ENCODE results near the gene REEP1.
"Not testable (repeated sequence)": the region's sequence is repeated elsewhere in the genome, so short reads cannot be mapped to it uniquely, and the experiment has no call there.

Gene REEP1

GRCh38 chr2:86352137-86352726 is 14.8 kb upstream of the REEP1 start:
- no peak for TF ChIP-seq CTCF (IDR thresholded peaks at IDR 0.05; ENCODE audit: extremely low read depth, insufficient read depth, missing control alignments)
- no peak for DNase-seq (ENCODE audit: low spot score)
- in situ Hi-C loops (cut with MboI; ENCODE audit: low pct_unique_long_range_greater_than_20kb, low sequenced_read_pairs, unreplicated experiment): no loop called here

- no peak for TF ChIP-seq CTCF (IDR thresholded peaks at IDR 0.05; ENCODE audit: extremely low read depth, insufficient read depth, missing control alignments)
- in situ Hi-C loops (cut with MboI; ENCODE audit: low pct_unique_long_range_greater_than_20kb, low sequenced_read_pairs, unreplicated experiment): no loop called here
- no peak for DNase-seq (ENCODE audit: low spot score)
Observed at GRCh38 chr2:86350751-86351150, 13.3 kb upstream of the REEP1 start.

GRCh38 chr2:86347401-86347800 is 10.0 kb upstream of the REEP1 start:
- no peak for TF ChIP-seq CTCF (IDR thresholded peaks at IDR 0.05; ENCODE audit: extremely low read depth, insufficient read depth, missing control alignments)
- in situ Hi-C loops (cut with MboI; ENCODE audit: low pct_unique_long_range_greater_than_20kb, low sequenced_read_pairs, unreplicated experiment): no loop called here
- no peak for DNase-seq (ENCODE audit: low spot score)

- in situ Hi-C loops (cut with MboI; ENCODE audit: low pct_unique_long_range_greater_than_20kb, low sequenced_read_pairs, unreplicated experiment); DNase-seq (ENCODE audit: low spot score): not testable (repeated sequence)
Observed at GRCh38 chr2:86345783-86346370, 8.5 kb upstream of the REEP1 start.

- no peak for TF ChIP-seq CTCF (IDR thresholded peaks at IDR 0.05; ENCODE audit: extremely low read depth, insufficient read depth, missing control alignments)
- in situ Hi-C loops (cut with MboI; ENCODE audit: low pct_unique_long_range_greater_than_20kb, low sequenced_read_pairs, unreplicated experiment): no loop called here
- no peak for DNase-seq (ENCODE audit: low spot score)
Observed at GRCh38 chr2:86344404-86344803, 7.0 kb upstream of the REEP1 start.

- no peak for DNase-seq (ENCODE audit: low spot score)
- in situ Hi-C loops (cut with MboI; ENCODE audit: low pct_unique_long_range_greater_than_20kb, low sequenced_read_pairs, unreplicated experiment): no loop called here
- no peak for TF ChIP-seq CTCF (IDR thresholded peaks at IDR 0.05; ENCODE audit: extremely low read depth, insufficient read depth, missing control alignments)
Observed at GRCh38 chr2:86342488-86342887, 5.1 kb upstream of the REEP1 start.

- TF ChIP-seq CTCF (IDR thresholded peaks at IDR 0.05; ENCODE audit: extremely low read depth, insufficient read depth, missing control alignments): no peak
- in situ Hi-C loops (cut with MboI; ENCODE audit: low pct_unique_long_range_greater_than_20kb, low sequenced_read_pairs, unreplicated experiment): no loop called here
- DNase-seq (ENCODE audit: low spot score): no peak
Observed at GRCh38 chr2:86341470-86341869, 4.0 kb upstream of the REEP1 start.

Measured in GM13977 (cell line).